GM12864 (cell line): ENCODE data around the gene ATE1.
A peak's percentile ranks its signal among the peaks of the same experiment; 100 is the strongest.
"Not testable (repeated sequence)": the region's sequence is repeated elsewhere in the genome, so short reads cannot be mapped to it uniquely, and the experiment has no call there.

Source experiments
- DNase-seq: peaks from one replicate; pipeline ENCODE4 v3.0.0-alpha.2; 2011; ENCODE audit warnings: low read depth
- H3K4me3 ChIP-seq: 2 replicates; pipeline ENCODE4 v1.5.1; 2011; ENCODE audit warnings: mild to moderate bottlenecking, low read depth, low read length, control low read depth
- TF ChIP-seq, protein P1 (sequence below): IDR thresholded peaks from 2 replicates; pipeline ENCODE4 v1.5.1; 2011; ENCODE audit warnings: low read depth, mild to moderate bottlenecking, moderate library complexity, low read length, control low read depth, inconsistent platforms; ENCODE audit errors: missing control alignments

Gene ATE1

DNA sequence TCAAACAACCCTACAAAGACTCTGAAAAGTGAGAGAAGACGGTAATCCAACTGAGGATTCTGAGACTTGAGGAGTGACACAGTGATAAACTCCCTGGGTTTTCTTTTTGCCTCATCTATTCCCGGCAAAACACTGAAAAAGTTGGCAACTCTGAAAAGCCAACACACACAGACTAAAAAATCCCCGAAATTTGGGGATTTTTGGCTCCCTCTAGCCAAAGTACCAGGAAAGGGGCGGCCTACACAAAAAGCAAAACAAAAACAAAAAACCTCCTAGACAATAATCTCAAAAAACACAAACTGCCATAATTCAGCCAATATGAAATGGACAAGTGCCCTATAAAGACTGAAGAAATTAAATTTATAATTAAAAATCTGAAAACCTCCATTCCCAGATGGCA lies 161.4 kb downstream of the ATE1 start:
- TF ChIP-seq, protein P1, sequence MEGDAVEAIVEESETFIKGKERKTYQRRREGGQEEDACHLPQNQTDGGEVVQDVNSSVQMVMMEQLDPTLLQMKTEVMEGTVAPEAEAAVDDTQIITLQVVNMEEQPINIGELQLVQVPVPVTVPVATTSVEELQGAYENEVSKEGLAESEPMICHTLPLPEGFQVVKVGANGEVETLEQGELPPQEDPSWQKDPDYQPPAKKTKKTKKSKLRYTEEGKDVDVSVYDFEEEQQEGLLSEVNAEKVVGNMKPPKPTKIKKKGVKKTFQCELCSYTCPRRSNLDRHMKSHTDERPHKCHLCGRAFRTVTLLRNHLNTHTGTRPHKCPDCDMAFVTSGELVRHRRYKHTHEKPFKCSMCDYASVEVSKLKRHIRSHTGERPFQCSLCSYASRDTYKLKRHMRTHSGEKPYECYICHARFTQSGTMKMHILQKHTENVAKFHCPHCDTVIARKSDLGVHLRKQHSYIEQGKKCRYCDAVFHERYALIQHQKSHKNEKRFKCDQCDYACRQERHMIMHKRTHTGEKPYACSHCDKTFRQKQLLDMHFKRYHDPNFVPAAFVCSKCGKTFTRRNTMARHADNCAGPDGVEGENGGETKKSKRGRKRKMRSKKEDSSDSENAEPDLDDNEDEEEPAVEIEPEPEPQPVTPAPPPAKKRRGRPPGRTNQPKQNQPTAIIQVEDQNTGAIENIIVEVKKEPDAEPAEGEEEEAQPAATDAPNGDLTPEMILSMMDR = no peak
- no peak for DNase-seq
- no peak overlapping the region for H3K4me3 ChIP-seq

DNA sequence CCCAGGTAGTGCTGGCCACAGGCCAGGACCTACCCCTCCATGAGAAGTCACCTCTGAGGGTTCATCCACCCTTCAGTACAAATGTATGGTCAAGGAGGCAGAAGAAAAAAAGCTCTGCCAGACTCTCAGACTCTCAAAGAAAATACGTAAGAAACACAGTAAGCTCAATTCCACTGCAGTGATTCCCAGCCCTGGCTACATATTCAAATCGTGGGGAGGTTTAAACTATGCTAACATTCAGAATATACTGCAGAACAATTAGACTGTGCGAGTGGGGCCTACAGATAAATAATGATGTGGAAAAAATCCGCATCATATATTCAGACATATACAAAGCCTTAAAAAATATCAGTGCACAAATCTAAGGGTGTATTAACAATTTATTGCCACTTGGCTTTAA lies 162.6 kb downstream of the ATE1 start:
- no peak for DNase-seq
- no peak overlapping the region for H3K4me3 ChIP-seq
- TF ChIP-seq, protein P1 = no peak

DNA sequence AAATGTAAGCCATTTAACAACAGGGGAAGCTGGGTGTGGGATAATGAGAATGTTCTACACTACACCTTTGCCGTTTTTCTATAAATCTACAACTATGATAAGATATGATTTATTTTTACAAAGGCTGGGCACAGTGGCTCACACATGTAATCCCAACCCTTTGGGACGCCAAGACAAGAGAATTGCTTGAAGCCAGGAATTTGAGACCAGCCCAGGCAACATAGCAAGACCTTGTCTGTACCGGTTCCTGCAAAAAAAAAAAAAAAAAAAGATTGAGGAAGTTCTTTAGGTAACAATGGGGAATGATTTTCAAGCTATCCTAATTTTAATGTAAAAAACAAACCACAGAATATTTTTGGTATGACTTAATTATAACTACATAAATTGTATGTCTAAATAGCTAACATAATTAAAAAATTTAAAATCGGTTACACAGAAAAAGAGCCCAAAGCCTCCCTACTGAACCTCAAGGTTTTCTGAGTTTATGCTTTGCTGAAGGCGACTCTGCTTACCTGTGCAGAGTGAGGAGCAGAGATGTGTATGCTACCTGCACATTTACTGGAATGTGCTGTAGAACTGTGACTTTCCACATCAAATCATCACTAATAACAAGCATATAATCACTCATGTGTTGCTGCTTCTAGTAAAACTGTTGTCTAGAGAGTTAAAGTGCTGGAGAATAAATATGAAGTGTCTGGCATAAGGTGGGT lies 163.4 kb downstream of the ATE1 start:
- DNase-seq = no peak
- TF ChIP-seq, protein P1 = no peak
- no peak overlapping the region for H3K4me3 ChIP-seq

DNA sequence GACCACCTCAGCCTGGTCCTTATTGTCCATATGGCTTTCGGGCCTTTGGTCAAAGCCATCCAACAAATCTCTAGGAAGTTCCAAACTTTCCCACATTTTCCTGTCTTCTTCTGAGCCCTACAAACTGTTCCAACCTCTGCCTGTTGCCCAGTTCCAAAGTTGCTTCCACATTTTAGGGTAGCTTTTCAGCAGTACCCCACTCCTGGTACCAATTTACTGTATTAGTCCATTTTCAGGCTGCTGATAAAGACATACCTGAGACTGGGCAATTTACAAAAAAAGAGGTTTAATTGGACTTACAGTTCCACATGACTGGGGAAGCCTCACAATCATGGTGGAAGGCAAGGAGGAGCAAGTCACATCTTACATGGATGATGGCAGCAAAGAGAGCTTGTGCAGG lies 170.6 kb downstream of the ATE1 start:
- not testable (repeated sequence) for DNase-seq, H3K4me3 ChIP-seq

DNA sequence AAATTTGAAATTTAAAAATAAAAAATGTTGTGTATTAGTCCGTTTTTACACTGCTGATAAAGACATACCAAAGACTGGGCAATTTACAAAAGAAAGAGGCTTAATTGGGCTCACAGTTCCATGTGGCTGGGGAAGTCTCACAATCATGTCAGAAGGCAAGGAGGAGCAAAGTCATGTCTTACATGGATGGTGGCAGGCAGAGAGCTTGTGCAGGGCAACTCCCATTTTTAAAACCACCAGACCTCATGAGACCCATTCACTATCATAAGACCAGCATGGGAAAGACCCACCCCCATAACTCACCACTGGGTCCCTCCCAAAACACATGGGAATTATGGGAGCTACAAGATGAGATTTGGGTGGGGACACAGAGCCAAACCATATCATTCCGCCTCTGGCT lies 172.3 kb downstream of the ATE1 start:
- not testable (repeated sequence) for DNase-seq, H3K4me3 ChIP-seq

DNA sequence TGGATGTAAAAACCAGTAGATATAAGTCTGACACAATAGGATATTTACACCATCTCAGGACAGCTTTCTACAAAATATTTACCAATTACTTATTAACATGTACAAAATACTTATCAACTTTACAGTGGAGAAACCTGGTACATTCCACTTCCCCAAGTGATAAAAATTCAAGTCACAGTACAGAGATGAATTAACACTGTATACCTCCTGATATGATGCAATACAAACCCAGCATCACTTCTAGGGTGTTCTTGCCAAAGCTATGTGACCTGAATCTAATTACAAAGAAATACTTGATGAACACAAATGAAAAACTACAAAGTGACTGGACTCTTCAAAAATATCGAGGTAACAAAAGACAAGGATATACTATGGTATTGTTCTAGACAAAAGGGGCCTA lies 173.2 kb downstream of the ATE1 start:
- no peak overlapping the region for H3K4me3 ChIP-seq
- no peak for DNase-seq
- TF ChIP-seq, protein P1 = no peak

DNA sequence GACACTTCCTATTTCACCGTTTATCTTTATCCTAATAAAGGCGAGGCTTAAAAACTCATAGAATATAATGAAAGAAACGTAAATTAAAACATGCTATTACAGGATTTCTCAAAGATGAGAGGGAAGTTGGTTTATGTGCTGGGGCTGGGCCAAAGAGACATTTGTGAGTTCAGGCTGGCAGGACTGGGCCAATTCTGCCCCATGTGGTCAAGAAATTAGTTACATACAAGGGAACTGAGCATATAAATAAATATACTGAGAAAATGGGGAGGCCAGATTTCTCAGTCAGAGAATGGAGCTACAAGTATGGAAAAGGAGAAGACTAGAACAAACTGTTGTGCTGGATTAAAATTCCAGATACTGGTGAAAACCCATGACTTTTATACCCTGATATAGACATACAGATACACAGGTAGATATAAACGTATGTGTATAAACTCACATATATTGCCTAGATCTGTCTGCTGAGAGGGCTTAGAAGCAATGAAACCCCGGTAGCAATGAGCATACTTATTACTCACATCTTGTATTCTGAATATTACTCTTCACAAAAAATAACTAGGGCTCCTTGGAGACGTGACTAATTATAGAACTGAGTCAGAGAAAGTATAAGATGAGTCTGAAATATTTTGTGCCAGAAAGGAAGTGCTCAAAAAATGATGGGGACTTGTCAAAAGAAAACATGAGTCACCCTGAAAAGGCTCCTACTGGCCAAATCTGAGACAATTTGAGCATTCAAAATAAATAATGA lies 173.9 kb downstream of the ATE1 start:
- TF ChIP-seq, protein P1 = peak; percentile 37
- peak; percentile 26 for DNase-seq
- H3K4me3 ChIP-seq = no peak overlapping the region

DNA sequence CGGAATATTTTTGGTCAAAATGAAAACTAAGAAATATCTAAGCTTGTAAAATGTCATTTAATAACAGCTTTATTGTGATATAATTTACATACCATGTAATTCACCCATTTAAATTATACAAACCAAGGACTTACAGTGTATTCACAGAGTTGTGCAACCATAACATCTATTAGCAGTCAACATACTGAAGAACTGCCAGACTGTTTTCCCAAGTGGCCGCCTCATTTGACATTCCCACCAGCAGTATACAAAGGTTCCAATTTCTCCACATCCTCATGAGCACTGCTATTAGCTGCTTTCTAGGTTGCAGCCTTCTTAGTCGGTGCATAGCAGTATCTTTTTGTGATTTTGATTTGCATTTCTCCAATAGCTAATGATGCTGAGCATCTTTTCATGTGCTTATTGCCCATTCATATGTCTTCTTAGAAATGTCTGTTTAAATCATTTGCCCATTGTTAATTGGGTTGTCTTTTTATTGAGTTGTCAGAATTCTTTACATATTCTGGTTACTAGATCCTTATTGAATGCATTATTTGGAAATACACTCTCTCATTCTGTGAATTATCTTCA lies 176.6 kb downstream of the ATE1 start:
- H3K4me3 ChIP-seq = no peak overlapping the region
- no peak for DNase-seq
- TF ChIP-seq, protein P1 = no peak
